OCI-LY7 (cell line): Measurements from ENCODE around the gene MYH6. TPM values are rescaled to one million over a fixed set of nuclear protein-coding genes. Genes with fewer than 3 reads are reported as not detected.

Experiments used
- BruUV-seq: library from RNA; stranded (reverse); fragments of 400-500 nt; replicated peaks from 2 replicates; lab custom pipeline; 2021; lab: Mats Ljungman, UMichigan
- CTCF ChIA-PET: fragments of 300-600 bp; sonication (Branson Sonifier 250); formaldehyde crosslinking; loops from one replicate; lab custom pipeline; 2022; ENCODE audit warnings: antibody characterized with exemption; ENCODE audit not compliant: unreplicated experiment; lab: Charles Lee
- POLR2A ChIA-PET: fragments of 300-600 bp; sonication (Branson Sonifier 250); formaldehyde crosslinking; loops from one replicate; lab custom pipeline; 2022; ENCODE audit warnings: antibody characterized with exemption; lab: Charles Lee
- DNase-seq: peaks from one replicate; pipeline ENCODE4 v3.0.0-alpha.2; 2015; ENCODE audit warnings: low spot score
- H2AFZ ChIP-seq: fragments of 200-600 bp; sonication (generic), shearing (Covaris generic); 2 replicates; pipeline ENCODE4 v1.6.1; 2014; ENCODE audit warnings: mild to moderate bottlenecking, antibody characterized with exemption, low read length, moderate library complexity
- H3K27ac ChIP-seq: fragments of 200-600 bp; sonication (generic); 2 replicates; pipeline ENCODE4 v1.5.1; 2014; ENCODE audit warnings: mixed run types, low read depth, mild to moderate bottlenecking, moderate library complexity, low read length, inconsistent platforms; ENCODE audit not compliant: poor library complexity, severe bottlenecking
- H3K36me3 ChIP-seq: fragments of 200-600 bp; sonication (generic); 2 replicates; pipeline ENCODE4 v1.6.1; 2014; ENCODE audit warnings: mild to moderate bottlenecking, antibody characterized with exemption, low read length, moderate library complexity, mixed read lengths; ENCODE audit not compliant: insufficient read depth
- H3K4me1 ChIP-seq: fragments of 200-600 bp; sonication (generic); 2 replicates; pipeline ENCODE4 v1.5.1; 2014; ENCODE audit warnings: mild to moderate bottlenecking, low read length; ENCODE audit not compliant: insufficient read depth, poor library complexity, severe bottlenecking
- H3K4me2 ChIP-seq: fragments of 200-600 bp; sonication (generic); 2 replicates; pipeline ENCODE4 v1.6.1; 2014; ENCODE audit warnings: mild to moderate bottlenecking, low read length
- H3K4me3 ChIP-seq: fragments of 200-600 bp; sonication (generic); 2 replicates; pipeline ENCODE4 v1.5.1; 2014; ENCODE audit warnings: mild to moderate bottlenecking, low read depth, low read length; ENCODE audit not compliant: poor library complexity, severe bottlenecking
- H3K79me2 ChIP-seq: fragments of 200-600 bp; sonication (generic); 2 replicates; pipeline ENCODE4 v1.6.1; 2016; ENCODE audit warnings: low read depth, mild to moderate bottlenecking, low read length, moderate library complexity, mixed read lengths; ENCODE audit not compliant: insufficient read depth
- H3K9me2 ChIP-seq: fragments of 200-600 bp; sonication (generic); 2 replicates; pipeline ENCODE4 v1.6.1; 2016; ENCODE audit warnings: mild to moderate bottlenecking, low read length, mixed read lengths; ENCODE audit not compliant: insufficient read depth
- H3K9me3 ChIP-seq: fragments of 200-600 bp; sonication (generic); 2 replicates; pipeline ENCODE4 v1.6.1; 2014; ENCODE audit warnings: mild to moderate bottlenecking, mixed run types, low read length, mixed read lengths
- H4K20me1 ChIP-seq: fragments of 200-600 bp; sonication (generic); 2 replicates; pipeline ENCODE4 v1.6.1; 2014; ENCODE audit warnings: mild to moderate bottlenecking, antibody characterized with exemption, low read length, moderate library complexity, mixed read lengths; ENCODE audit not compliant: insufficient read depth
- EZH2phosphoT487 ChIP-seq: fragments of 200-600 bp; sonication (generic); IDR thresholded peaks from 2 replicates; pipeline ENCODE4 v1.6.1; 2018; ENCODE audit warnings: low read depth, borderline replicate concordance, mild to moderate bottlenecking, mixed run types, antibody characterized with exemption, low read length, moderate library complexity, mixed read lengths
- intact Hi-C: fragments of 100-400 bp; cut with micrococcal nuclease; formaldehyde crosslinking; loops from one replicate; pipeline ENCODE4 v1.10.0; 2022; ENCODE audit not compliant: unreplicated experiment
- total RNA-seq, 2 experiments: library from RNA; depleted of rRNA in 1 of 2; stranded (reverse); fragments of >200 nt in 1 of 2; shearing (Covaris generic) in 1 of 2; gene quantifications; 2 replicates each; pipeline ENCODE4 v1.2.3, GENCODE V29; 2014 to 2022
- TF ChIP-seq, protein P1 (sequence below): fragments of 200-600 bp; sonication (generic); conservative IDR thresholded peaks from 2 replicates; pipeline ENCODE4 v1.5.1; 2014; ENCODE audit warnings: mild to moderate bottlenecking, antibody characterized with exemption, low read length, moderate library complexity, mixed read lengths

MYH6 gene
- total RNA-seq, 2 experiments from 2014 or later: not detected

DNA sequence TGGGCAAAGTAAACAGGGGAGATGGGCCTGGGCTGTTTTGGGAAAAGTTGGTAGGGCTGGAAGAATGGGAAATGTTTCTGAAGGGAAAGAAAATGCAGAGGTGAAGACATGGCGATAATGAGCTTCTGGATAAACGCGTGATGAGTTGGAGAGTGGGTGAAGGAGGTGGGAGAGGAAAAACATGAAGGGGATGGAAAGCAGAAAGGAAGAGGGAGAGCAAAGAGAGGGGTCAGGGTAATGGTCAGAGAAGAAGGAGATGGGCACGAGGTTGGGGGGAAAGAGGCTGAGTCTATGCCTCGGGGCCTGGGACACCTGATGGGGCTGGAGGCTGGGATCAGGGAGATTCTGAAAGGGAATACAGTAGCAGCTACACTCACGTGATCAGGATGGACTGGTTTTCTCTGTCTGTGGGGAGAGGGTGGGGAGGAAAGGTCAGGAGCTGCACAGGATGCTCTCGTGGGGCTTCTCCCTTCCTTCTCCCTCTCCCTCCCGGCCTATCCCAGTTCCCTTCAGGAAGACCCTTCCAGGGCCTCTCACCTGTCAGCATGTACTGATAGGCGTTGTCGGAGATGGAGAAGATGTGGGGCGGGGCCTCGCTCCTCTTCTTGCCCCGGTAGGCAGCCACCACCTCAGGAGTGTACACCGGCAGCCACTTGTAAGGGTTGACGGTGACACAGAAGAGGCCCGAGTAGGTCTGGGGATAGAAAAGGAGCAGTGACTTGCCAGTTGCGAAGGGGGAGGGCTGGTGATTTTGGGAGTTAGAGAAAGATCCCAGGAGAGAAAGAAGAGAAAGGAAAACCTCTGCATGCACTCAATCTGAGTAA is 24.2 kb upstream of the MYH6 start:
- no peak overlapping the region for H2AFZ ChIP-seq
- no peaks in the 10 kb centered on the region for H4K20me1 ChIP-seq
- TF ChIP-seq EZH2phosphoT487: no peak
- TF ChIP-seq, protein P1, sequence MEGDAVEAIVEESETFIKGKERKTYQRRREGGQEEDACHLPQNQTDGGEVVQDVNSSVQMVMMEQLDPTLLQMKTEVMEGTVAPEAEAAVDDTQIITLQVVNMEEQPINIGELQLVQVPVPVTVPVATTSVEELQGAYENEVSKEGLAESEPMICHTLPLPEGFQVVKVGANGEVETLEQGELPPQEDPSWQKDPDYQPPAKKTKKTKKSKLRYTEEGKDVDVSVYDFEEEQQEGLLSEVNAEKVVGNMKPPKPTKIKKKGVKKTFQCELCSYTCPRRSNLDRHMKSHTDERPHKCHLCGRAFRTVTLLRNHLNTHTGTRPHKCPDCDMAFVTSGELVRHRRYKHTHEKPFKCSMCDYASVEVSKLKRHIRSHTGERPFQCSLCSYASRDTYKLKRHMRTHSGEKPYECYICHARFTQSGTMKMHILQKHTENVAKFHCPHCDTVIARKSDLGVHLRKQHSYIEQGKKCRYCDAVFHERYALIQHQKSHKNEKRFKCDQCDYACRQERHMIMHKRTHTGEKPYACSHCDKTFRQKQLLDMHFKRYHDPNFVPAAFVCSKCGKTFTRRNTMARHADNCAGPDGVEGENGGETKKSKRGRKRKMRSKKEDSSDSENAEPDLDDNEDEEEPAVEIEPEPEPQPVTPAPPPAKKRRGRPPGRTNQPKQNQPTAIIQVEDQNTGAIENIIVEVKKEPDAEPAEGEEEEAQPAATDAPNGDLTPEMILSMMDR: no peak
- CTCF ChIA-PET: no interaction called here
- no TSS peak for BruUV-seq
- H3K79me2 ChIP-seq: no peaks in the 10 kb centered on the region
- H3K9me2 ChIP-seq: no peaks in the 10 kb centered on the region
- DNase-seq: no peak
- no peak overlapping the region for H3K4me3 ChIP-seq
- H3K9me3 ChIP-seq: no peaks in the 10 kb centered on the region
- no peaks in the 10 kb centered on the region for H3K36me3 ChIP-seq
- H3K4me2 ChIP-seq: no peak overlapping the region
- no peak overlapping the region for H3K27ac ChIP-seq
- H3K4me1 ChIP-seq: no peaks in the 10 kb centered on the region
- intact Hi-C loops: no loop called here
- POLR2A ChIA-PET: no interaction called here

DNA sequence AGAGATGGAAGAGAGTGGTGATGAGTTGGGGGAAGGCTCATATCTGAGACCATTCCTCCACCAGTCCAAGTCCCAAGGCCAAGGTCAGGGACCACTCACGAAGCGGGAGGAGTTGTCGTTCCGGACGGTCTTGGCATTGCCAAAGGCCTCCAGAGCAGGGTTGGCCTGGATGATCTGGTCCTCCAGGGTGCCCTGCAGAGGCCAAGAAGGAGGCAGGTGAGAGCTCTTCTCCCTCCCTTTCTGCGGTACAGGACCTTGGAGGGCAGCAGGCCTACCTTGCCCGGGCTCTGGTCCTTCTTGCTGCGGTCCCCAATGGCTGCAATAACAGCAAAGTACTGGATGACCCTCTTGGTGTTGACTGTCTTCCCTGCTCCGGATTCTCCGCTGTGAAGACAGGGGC is 23.4 kb upstream of the MYH6 start:
- BruUV-seq: no TSS peak
- Histone ChIP-seq H4K20me1 (no peaks in the 10 kb centered on the region), H2AFZ (no peak overlapping the region), H3K9me3 (no peaks in the 10 kb centered on the region), H3K4me3 (no peak overlapping the region), H3K4me1 (no peaks in the 10 kb centered on the region), H3K4me2 (no peak overlapping the region), H3K79me2 (no peaks in the 10 kb centered on the region), H3K27ac (no peak overlapping the region), H3K9me2 (no peaks in the 10 kb centered on the region), H3K36me3 (no peaks in the 10 kb centered on the region)
- intact Hi-C loops: no loop called here
- CTCF ChIA-PET: no interaction called here
- no peak for TF ChIP-seq EZH2phosphoT487
- TF ChIP-seq, protein P1: no peak
- POLR2A ChIA-PET: no interaction called here
- DNase-seq: no peak

DNA sequence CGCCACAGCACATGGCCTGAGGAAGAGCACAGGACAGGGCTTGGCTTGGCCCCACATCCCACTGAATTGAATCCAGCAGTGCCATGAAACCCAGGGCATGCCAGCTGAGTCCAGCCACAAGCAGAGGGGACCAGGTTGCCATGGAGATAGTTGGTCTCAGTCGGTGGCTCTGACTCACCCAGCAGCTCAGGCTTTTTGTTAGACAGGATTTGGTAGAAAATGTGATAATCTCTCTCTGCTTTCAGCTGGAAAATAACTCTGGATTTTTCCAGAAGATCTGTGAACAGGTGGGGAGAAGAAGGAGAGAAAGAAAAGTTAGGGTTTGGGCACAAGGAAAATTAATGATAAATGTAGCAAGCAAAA is 22.6 kb upstream of the MYH6 start:
- BruUV-seq: no TSS peak
- Histone ChIP-seq H4K20me1 (no peaks in the 10 kb centered on the region), H3K4me2 (no peak overlapping the region), H3K9me3 (no peaks in the 10 kb centered on the region), H3K4me3 (no peak overlapping the region), H3K79me2 (no peaks in the 10 kb centered on the region), H2AFZ (no peak overlapping the region), H3K4me1 (no peaks in the 10 kb centered on the region), H3K36me3 (no peaks in the 10 kb centered on the region), H3K9me2 (no peaks in the 10 kb centered on the region), H3K27ac (no peak overlapping the region)
- CTCF ChIA-PET: no interaction called here
- DNase-seq: no peak
- intact Hi-C loops: no loop called here
- POLR2A ChIA-PET: no interaction called here
- TF ChIP-seq EZH2phosphoT487: no peak
- TF ChIP-seq, protein P1: no peak
